GM18520 (cell line): ENCODE measurements around the gene CASP4.

ENCODE experiments used
- ATAC-seq: cut with Tn5 transposase; IDR thresholded peaks from one replicate; pipeline ENCODE4 v1.9.1; 2021; ENCODE audit not compliant: unreplicated experiment

CASP4 gene

DNA sequence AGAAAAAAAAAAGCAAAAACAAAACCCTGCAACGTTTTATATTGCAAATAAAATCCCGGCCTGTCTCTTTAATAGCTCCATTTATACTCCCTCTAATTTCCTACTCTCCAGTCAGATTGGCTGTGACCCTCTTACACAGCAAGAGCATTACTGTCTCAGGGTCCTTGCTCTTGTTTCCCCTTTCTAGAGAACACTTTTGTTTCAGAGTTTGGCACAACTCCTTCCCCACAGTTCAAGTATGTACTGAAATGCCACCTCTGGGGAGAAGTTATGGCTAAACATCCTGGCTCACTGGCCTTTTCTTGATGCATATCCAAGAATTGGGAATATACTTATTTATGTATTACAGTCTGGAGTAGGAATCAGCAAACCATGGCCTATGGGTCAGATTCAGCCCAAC, 72.7 kb downstream of the CASP4 start:
- no peak for ATAC-seq

DNA sequence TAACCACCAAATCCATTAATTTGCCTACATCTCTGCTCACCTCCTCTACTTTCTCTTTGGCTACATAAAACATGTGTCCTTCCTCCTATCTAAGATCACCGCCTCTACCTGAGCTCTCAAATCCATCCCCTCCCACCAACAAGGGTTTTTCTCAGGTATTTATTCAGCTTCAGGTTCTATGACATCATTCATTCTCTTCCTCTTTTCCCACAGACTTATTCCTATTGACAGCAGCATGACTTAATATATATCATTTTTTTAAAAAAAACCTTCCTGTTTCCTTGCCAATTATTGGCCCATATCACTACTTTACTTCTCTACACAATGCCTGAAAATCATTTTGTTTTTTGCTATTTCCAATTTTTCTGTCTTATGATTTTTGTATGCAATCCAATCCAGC, 74.5 kb downstream of the CASP4 start:
- ATAC-seq: no peak
